MM.1S (cell line): Measurements from ENCODE around the gene RNGTT.

ENCODE experiments used
- CTCF ChIP-seq: fragments of 300-600 bp; sonication (generic); IDR thresholded peaks from 2 replicates; pipeline ENCODE4 v1.5.1; 2016; ENCODE audit warnings: antibody characterized with exemption, low read length, mixed read lengths
- EZH2 ChIP-seq: fragments of 300-600 bp; sonication (generic); optimal IDR thresholded peaks from 2 replicates; pipeline ENCODE3; 2017; ENCODE audit warnings: low read depth, mild to moderate bottlenecking, antibody characterized with exemption, low read length, mixed read lengths

GRCh38 chr6:88882536-88882935, 80.9 kb downstream of the RNGTT start:
- TF ChIP-seq CTCF (no peak), EZH2 (no peak)
